HG03469 (cell line): ENCODE measurements around the gene PDXK.

Experiments used
- ATAC-seq: cut with Tn5 transposase; IDR thresholded peaks from one replicate; pipeline ENCODE4 v1.9.1; 2021; ENCODE audit warnings: mild to moderate bottlenecking, moderate library complexity, moderate number of reproducible peaks; ENCODE audit not compliant: unreplicated experiment

PDXK gene

GRCh38 chr21:43778469-43779335 is 59.8 kb downstream of the PDXK start:
- ATAC-seq = no peak

DNA sequence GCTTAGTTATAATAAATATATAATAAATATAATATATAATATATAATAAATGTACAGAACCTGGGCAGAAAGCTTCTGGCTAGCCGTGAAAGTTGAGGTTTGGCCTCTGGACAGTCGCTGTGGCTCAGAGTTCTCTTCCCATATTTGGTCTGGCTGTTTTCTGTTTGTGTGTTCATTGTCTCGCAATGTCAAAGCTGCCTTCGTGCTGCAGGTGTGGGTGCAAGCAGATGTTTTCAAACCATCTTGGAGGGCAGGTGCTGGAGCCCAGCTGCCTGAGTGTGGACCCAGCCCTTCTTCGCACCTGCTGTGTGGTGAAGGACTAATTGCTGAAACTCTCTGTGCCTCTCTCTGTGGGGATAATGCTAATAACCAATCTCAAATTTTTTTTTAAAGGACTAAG is 60.7 kb downstream of the PDXK start:
- no peak for ATAC-seq

GRCh38 chr21:43781846-43782245 is 62.9 kb downstream of the PDXK start:
- no peak for ATAC-seq

GRCh38 chr21:43782431-43783097 is 63.6 kb downstream of the PDXK start:
- ATAC-seq = no peak

- no peak for ATAC-seq
Observed at GRCh38 chr21:43783098-43783700, 64.3 kb downstream of the PDXK start.

GRCh38 chr21:43785134-43785533 is 66.2 kb downstream of the PDXK start:
- no peak for ATAC-seq

DNA sequence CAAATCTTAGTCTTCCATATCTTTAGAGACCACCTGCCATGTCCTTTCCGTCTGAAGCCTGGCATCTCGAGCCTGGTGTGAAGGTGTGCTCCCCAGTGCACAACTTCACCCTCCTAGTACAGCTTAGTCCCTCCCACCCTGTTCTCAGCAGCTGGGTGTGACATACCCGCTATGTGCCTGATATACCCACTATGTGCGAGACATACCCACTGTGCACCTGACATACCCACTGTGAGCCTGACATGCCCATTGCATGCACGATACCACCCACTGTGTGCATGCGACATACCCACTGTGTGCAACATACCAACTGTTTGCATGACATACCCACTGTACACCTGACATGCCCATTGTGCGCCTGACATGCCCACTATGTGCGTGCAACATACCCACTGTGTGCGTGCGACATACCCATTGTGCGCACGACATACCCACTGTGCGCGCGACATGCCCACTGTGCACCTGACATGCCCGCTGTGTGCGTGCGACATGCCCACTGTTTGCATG is 67.4 kb downstream of the PDXK start:
- ATAC-seq = no peak

- no peak for ATAC-seq
Observed at GRCh38 chr21:43786807-43787440, 68.0 kb downstream of the PDXK start.

DNA sequence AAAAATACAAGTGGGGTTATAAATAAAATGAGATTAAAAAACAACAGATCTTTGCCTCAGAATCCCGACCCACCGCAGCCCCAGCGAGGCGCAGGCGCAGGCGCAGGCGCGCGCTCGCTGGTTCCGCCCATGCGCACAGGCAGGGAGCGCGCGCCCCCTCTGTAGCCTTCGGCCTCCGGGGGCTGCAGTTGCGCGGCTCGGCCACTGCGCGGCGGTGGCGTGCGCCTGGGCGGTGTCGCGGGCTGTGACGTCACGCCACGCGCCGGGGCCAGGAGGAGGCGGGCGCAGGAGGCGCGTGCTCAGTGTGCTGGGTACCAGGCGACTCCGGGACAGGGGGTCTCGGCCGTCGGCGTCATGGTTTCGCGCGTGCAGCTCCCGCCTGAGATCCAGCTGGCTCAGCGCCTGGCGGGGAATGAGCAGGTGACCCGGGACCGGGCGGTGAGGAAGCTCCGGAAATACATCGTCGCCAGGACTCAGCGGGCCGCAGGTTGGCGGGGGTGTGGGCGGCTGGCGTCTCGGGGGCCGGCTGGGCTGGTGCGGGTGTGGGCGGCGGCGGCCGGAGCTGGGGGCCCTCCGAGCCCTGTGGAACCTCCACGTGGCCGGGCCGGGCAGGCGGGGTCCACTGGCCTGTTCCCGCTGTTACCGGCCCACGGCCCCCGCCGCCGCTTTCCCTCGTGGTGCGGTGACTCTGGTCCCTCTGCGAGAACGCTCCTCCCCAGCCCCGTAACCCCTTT is 70.5 kb downstream of the PDXK start, which contains the start of gene RRP1:
TSS of gene RRP1 (plus strand) at position 302 of the 734 bp plus-strand sequence. CDS start at position 355, 53 bp downstream.
- peak; percentile 63 for ATAC-seq

DNA sequence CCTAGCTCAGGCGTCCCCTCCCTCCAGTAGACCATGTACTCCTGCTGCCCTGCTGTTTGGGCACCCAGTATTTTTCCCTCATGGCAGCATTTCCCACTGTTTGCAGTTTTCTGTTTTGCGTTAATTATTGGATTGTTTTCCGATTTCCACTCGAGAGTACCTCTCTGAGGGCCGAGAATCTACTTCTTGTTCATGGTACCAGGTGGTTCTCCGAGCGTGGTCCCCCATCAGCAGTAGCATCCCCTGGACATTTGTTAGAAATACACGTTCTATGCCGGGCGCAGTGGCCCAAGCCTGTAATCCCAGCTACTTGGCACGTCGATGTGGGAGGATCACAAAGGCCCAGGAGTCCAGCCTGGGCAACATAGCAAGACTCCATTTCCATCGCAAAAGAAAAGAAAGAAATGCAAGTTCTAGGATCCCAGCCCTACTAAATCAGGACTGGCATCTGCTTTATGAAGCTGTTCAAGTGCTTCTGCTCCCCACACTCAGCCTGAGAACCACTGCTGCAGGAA is 71.1 kb downstream of the PDXK start:
- ATAC-seq = no peak

GRCh38 chr21:43792406-43792805 is 73.5 kb downstream of the PDXK start:
- no peak for ATAC-seq

GRCh38 chr21:43793243-43793642 is 74.3 kb downstream of the PDXK start:
- ATAC-seq = no peak

GRCh38 chr21:43794311-43794710 is 75.4 kb downstream of the PDXK start:
- no peak for ATAC-seq

DNA sequence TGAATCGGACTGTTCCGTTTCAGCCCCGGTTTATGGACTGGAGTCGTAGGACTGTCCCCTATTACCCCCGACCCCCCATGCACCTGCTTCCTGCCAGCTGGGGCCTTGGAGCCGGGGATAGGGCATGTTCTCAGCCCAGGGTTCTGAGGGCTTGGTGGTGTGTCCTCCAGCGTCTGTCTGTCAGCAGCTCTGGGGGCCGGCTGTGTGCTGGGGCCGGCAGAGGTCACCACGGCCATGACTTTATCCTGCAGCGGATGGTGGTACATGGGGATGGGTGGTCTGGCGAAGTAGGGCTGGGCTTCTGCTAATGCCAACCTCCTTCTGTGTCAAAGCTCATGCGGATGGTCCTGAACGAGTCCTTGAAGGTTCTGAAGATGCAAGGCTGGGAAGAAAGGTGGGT is 75.9 kb downstream of the PDXK start:
- no peak for ATAC-seq

DNA sequence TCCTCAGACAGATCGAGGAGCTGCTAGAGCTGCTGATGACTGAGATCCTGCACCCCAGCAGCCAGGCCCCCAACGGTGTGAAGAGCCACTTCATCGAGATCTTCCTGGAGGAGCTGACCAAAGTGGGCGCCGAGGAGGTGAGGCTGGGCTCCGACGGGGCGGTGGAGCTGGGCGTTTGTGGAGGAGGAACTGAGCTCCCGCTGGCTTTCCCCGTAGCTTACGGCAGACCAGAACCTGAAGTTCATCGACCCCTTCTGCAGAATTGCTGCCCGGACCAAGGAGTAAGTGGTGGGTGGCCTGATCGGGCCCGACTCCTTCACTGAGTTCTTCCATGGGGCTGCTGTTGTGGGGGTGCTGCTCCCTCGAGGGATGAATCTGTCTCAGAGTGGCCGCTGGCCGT is 78.5 kb downstream of the PDXK start:
- no peak for ATAC-seq

GRCh38 chr21:43797925-43798715 is 79.2 kb downstream of the PDXK start:
- ATAC-seq = no peak

- ATAC-seq = no peak
Observed at GRCh38 chr21:43799301-43799840, 80.4 kb downstream of the PDXK start.

DNA sequence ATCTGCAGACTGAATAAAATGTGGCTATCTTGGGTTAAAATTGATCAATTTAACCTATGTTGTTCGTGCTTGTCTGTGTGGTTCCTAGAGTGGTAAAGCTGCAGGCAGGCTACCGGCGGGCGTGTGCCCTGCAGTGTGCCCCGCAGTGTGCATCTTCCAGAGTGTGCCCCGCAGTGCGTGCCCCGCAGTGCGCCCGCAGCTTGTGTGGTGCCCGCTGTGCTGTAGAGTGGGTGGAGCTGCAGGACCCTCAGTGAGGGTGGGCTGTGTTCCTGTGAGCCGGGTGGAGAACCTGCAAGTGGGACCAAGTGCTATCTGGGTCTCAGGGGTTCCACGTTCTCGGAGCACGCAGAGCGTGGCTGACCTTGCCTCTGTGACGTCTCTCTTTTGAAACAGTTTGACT is 81.2 kb downstream of the PDXK start:
- no peak for ATAC-seq

GRCh38 chr21:43800566-43800965 is 81.6 kb downstream of the PDXK start:
- no peak for ATAC-seq
